Endothelial cell of umbilical vein (primary cell): ENCODE measurements around the gene VIPR2. TPM values are rescaled to one million over a fixed set of nuclear protein-coding genes. Genes with fewer than 3 reads are reported as not detected.

Source experiments
- BruUV-seq: library from RNA; stranded (reverse); fragments of 400-500 nt; replicated peaks from 2 replicates; lab custom pipeline; 2021; lab: Mats Ljungman, UMichigan
- CTCF ChIA-PET: fragments of 300-600, 350-600 bp; sonication (Branson Sonifier 250); formaldehyde crosslinking; loops from one replicate; lab custom pipeline; 2021; ENCODE audit warnings: antibody characterized with exemption, inconsistent platforms; lab: Charles Lee
- POLR2A ChIA-PET: fragments of 300-600, 350-600 bp; sonication (Branson Sonifier 250); formaldehyde crosslinking; loops from one replicate; lab custom pipeline; 2021; ENCODE audit warnings: antibody characterized with exemption, inconsistent platforms; lab: Charles Lee
- DNase-seq: peaks from one replicate; pipeline ENCODE4 v3.0.0-alpha.2; 2011; ENCODE audit warnings: low read depth, low spot score
- FAIRE-seq: peaks from 2 replicates; lab custom pipeline; 2011; peaks lifted over from hg19 to GRCh38; lab: Jason Lieb, UNC
- H2AFZ ChIP-seq: 2 replicates; pipeline ENCODE4 v1.6.0; 2012; ENCODE audit warnings: low read depth, low read length, control low read depth, inconsistent platforms
- H3K27ac ChIP-seq: 2 replicates; pipeline ENCODE4 v1.5.1; 2011; ENCODE audit warnings: low read depth, mild to moderate bottlenecking, control low read depth, low read length, moderate library complexity; ENCODE audit not compliant: insufficient read depth
- H3K27me3 ChIP-seq, 2 experiments: 2 replicates each; pipeline versions ENCODE4 v1.6.0 to v1.6.1; 2011; ENCODE audit warnings: low read length in 2 of 2, mixed read lengths in 1 of 2; ENCODE audit not compliant: control insufficient read depth in 2 of 2, insufficient read depth in 2 of 2
- H3K36me3 ChIP-seq, 2 experiments: 2 replicates in 1 of 2; 3 replicates in 1 of 2; pipeline ENCODE4 v1.5.1; 2011; ENCODE audit warnings: low read length in 2 of 2, mild to moderate bottlenecking in 1 of 2, moderate library complexity in 1 of 2; ENCODE audit not compliant: control insufficient read depth in 2 of 2, insufficient read depth in 2 of 2; ENCODE audit errors: extremely low read depth in 1 of 2
- H3K4me1 ChIP-seq: 3 replicates; pipeline ENCODE4 v1.5.1; 2011; ENCODE audit warnings: mild to moderate bottlenecking, low read length; ENCODE audit not compliant: control insufficient read depth, insufficient read depth; ENCODE audit errors: extremely low read depth
- H3K4me2 ChIP-seq: 2 replicates; pipeline ENCODE4 v1.6.1; 2011; ENCODE audit warnings: low read length, control low read depth, mixed read lengths; ENCODE audit not compliant: insufficient read depth
- H3K4me3 ChIP-seq, 3 experiments: fragments of 200-600 bp in 1 of 3; sonication (generic), shearing (Covaris generic) in 1 of 3; replicated peaks in 1 of 3; 2 replicates each; pipeline ENCODE4 v1.5.1; 2011 to 2016; ENCODE audit warnings: control low read depth in 3 of 3, low read length in 3 of 3, mild to moderate bottlenecking in 2 of 3, inconsistent platforms in 1 of 3, low read depth in 1 of 3, moderate library complexity in 1 of 3; ENCODE audit not compliant: insufficient read depth in 1 of 3
- H3K79me2 ChIP-seq: 2 replicates; pipeline ENCODE4 v1.6.0; 2012; ENCODE audit warnings: low read length, inconsistent platforms; ENCODE audit not compliant: control insufficient read depth, insufficient read depth
- H3K9ac ChIP-seq: replicated peaks from 2 replicates; pipeline ENCODE3; 2011; ENCODE audit warnings: low read length, control low read depth; ENCODE audit not compliant: insufficient read depth; ENCODE audit errors: extremely low read depth
- H3K9me1 ChIP-seq: replicated peaks from 3 replicates; pipeline ENCODE4 v1.6.0; 2011; ENCODE audit warnings: mild to moderate bottlenecking, low read length; ENCODE audit not compliant: control insufficient read depth, insufficient read depth; ENCODE audit errors: extremely low read depth
- H3K9me3 ChIP-seq: replicated peaks from 2 replicates; pipeline ENCODE4 v1.5.1; 2012; ENCODE audit warnings: low read length, inconsistent platforms; ENCODE audit not compliant: control insufficient read depth, insufficient read depth
- H4K20me1 ChIP-seq: replicated peaks from 2 replicates; pipeline ENCODE3; 2011; ENCODE audit warnings: mild to moderate bottlenecking, low read length; ENCODE audit not compliant: control insufficient read depth, insufficient read depth; ENCODE audit errors: extremely low read depth
- CTCF ChIP-seq, 2 donors: IDR thresholded peaks; 1 replicate in 1 of 2; 2 replicates in 1 of 2; pipeline ENCODE4 v1.5.1; 2011; ENCODE audit warnings: low read length in 2 of 2, mild to moderate bottlenecking in 2 of 2, moderate library complexity in 2 of 2, control low read depth in 1 of 2, inconsistent platforms in 1 of 2, low read depth in 1 of 2; ENCODE audit not compliant: insufficient read depth in 1 of 2; ENCODE audit errors: extremely low read depth in 1 of 2
- EZH2 ChIP-seq: IDR thresholded peaks from 2 replicates; pipeline ENCODE4 v1.6.1; 2012; ENCODE audit warnings: borderline replicate concordance, low read depth, mild to moderate bottlenecking, moderate library complexity, low read length, inconsistent platforms; ENCODE audit not compliant: severe bottlenecking
- FOS ChIP-seq: IDR thresholded peaks from 2 replicates; pipeline ENCODE4 v1.6.1; 2011; ENCODE audit warnings: mild to moderate bottlenecking, low read length, moderate library complexity, borderline replicate concordance; ENCODE audit not compliant: insufficient read depth
- GATA2 ChIP-seq: IDR thresholded peaks from 2 replicates; pipeline ENCODE4 v1.7.0; 2011; ENCODE audit warnings: low read depth, mild to moderate bottlenecking, moderate library complexity, mixed read lengths, low read length; ENCODE audit not compliant: insufficient read length, insufficient read depth
- JUN ChIP-seq: IDR thresholded peaks from 2 replicates; pipeline ENCODE4 v1.6.1; 2011; ENCODE audit warnings: borderline replicate concordance, low read depth; ENCODE audit not compliant: insufficient read length, insufficient read depth
- MAX ChIP-seq: IDR thresholded peaks from 2 replicates; pipeline ENCODE4 v1.6.1; 2011; ENCODE audit not compliant: insufficient read depth, insufficient read length
- MYC ChIP-seq: IDR thresholded peaks from one replicate; pipeline ENCODE4 v1.6.1; 2011; ENCODE audit warnings: mild to moderate bottlenecking, low read depth, low read length
- POLR2A ChIP-seq: IDR thresholded peaks from 2 replicates; pipeline ENCODE4 v1.6.1; 2012; ENCODE audit warnings: low read depth, mild to moderate bottlenecking, control low read depth, low read length
- POLR2AphosphoS5 ChIP-seq: IDR thresholded peaks from 2 replicates; pipeline ENCODE4 v1.6.1; 2012; ENCODE audit warnings: low read depth, mild to moderate bottlenecking, control low read depth, low read length, moderate library complexity; ENCODE audit not compliant: insufficient read depth
- dilution Hi-C: fragments of 300-500 bp; cut with MboI; formaldehyde crosslinking; loops from one replicate; pipeline ENCODE4 v1.15.0; 2019; ENCODE audit warnings: low sequenced_read_pairs; ENCODE audit not compliant: extremely low pct_ligation_motif_present
- intact Hi-C: fragments of 100-400 bp; cut with micrococcal nuclease; formaldehyde crosslinking; loops from one replicate; pipeline ENCODE4 v1.10.0; 2022
- polyA plus RNA-seq, 4 experiments: library from polyadenylated mRNA; depleted of rRNA in 3 of 4; stranded (reverse) in 3 of 4; unstranded in 1 of 4; fragments of >200 nt; gene quantifications; 2 replicates each; pipeline versions ENCODE4 v1.2.1 to v1.2.3, GENCODE V29; 2011 to 2012; ENCODE audit warnings: missing spikeins in 1 of 4
- total RNA-seq: library from RNA; stranded (reverse); gene quantifications from 2 replicates; pipeline ENCODE4 v1.2.3, GENCODE V29; 2021

Gene VIPR2
- total and polyA plus RNA-seq, 2 donors (not counting 3 experiments of a cell fraction or from before 2014, with no cell fraction given), result not detected

- no peaks in the 10 kb centered on the region for H4K20me1 ChIP-seq
- H3K4me3 ChIP-seq, result no peak overlapping the region
- FAIRE-seq (no peak), DNase-seq (no peak)
- no peaks in the 10 kb centered on the region for H3K36me3 ChIP-seq
- H3K9me3 ChIP-seq, result no peaks in the 10 kb centered on the region
- H3K27me3 ChIP-seq, result no peaks in the 10 kb centered on the region
- no peaks in the 10 kb centered on the region for H3K4me1 ChIP-seq
- intact Hi-C loops (no loop called here), dilution Hi-C loops (no loop called here)
- no peaks in the 10 kb centered on the region for H3K79me2 ChIP-seq
- H3K27ac ChIP-seq, result no peak overlapping the region
- POLR2A ChIA-PET, result no interaction called here
- no peak overlapping the region for H3K4me2 ChIP-seq
- no peaks in the 10 kb centered on the region for H3K9me1 ChIP-seq
- BruUV-seq, result no TSS peak
- no peak overlapping the region for H2AFZ ChIP-seq
- H3K9ac ChIP-seq, result no peak overlapping the region
- TF ChIP-seq FOS, result no peak
- no peak for TF ChIP-seq POLR2A
- TF ChIP-seq CTCF (IDR thresholded peaks at IDR 0.05; ENCODE audit: extremely low read depth in 1 of 2, insufficient read depth in 1 of 2, low read depth in 1 of 2, low read length in 2 of 2), result no peak
- no peak for TF ChIP-seq JUN
- no peak for TF ChIP-seq MYC
- no peak for TF ChIP-seq EZH2
- TF ChIP-seq GATA2, result no peak
- no peak for TF ChIP-seq MAX
- TF ChIP-seq POLR2AphosphoS5, result no peak
- CTCF ChIA-PET, result no interaction called here
Observed at GRCh38 chr7:159038066-159038465, 106.6 kb downstream of the VIPR2 start.
